Karpas-422 (cell line): ENCODE measurements around the gene BPIFA3. TPM values are rescaled to one million over a fixed set of nuclear protein-coding genes. Genes with fewer than 3 reads are reported as not detected.

Experiments used
- DNase-seq: peaks from one replicate; pipeline ENCODE4 v3.0.0-alpha.2; 2015
- H2AFZ ChIP-seq: fragments of 200-600 bp; sonication (generic); 2 replicates; pipeline ENCODE4 v1.6.1; 2014; ENCODE audit warnings: antibody characterized with exemption, low read length, mixed read lengths
- H3K27ac ChIP-seq: fragments of 200-600 bp; sonication (generic); 2 replicates; pipeline ENCODE4 v1.5.1; 2014; ENCODE audit warnings: mild to moderate bottlenecking, low read length, moderate library complexity
- H3K27me3 ChIP-seq: fragments of 200-600 bp; sonication (generic); 2 replicates; pipeline ENCODE4 v1.6.1; 2014; ENCODE audit warnings: low read length, mixed read lengths
- H3K36me3 ChIP-seq: fragments of 200-600 bp; sonication (generic); 2 replicates; pipeline ENCODE4 v1.6.1; 2014; ENCODE audit warnings: low read length, mixed read lengths; ENCODE audit not compliant: insufficient read depth
- H3K4me1 ChIP-seq: fragments of 200-600 bp; sonication (generic); 2 replicates; pipeline ENCODE4 v1.6.1; 2014; ENCODE audit warnings: mild to moderate bottlenecking, low read length, mixed read lengths
- H3K4me2 ChIP-seq: fragments of 200-600 bp; sonication (generic); 2 replicates; pipeline ENCODE4 v1.6.1; 2014; ENCODE audit warnings: low read length, low read depth, mild to moderate bottlenecking; ENCODE audit not compliant: poor library complexity, severe bottlenecking
- H3K4me3 ChIP-seq: fragments of 200-600 bp; sonication (generic); 2 replicates; pipeline ENCODE4 v1.5.1; 2014; ENCODE audit warnings: mild to moderate bottlenecking, antibody characterized with exemption, low read length, mixed read lengths
- H3K79me2 ChIP-seq: fragments of 200-600 bp; sonication (generic); 2 replicates; pipeline ENCODE4 v1.6.1; 2014; ENCODE audit warnings: mild to moderate bottlenecking, low read length, mixed read lengths
- H3K9ac ChIP-seq: fragments of 200-600 bp; sonication (generic); 2 replicates; pipeline ENCODE4 v1.6.0; 2014; ENCODE audit warnings: low read length
- H3K9me2 ChIP-seq: fragments of 200-600 bp; sonication (generic), shearing (Covaris generic); replicated peaks from 2 replicates; pipeline ENCODE4 v1.6.0; 2014; ENCODE audit warnings: mild to moderate bottlenecking, low read length, moderate library complexity; ENCODE audit not compliant: insufficient read depth
- H3K9me3 ChIP-seq: fragments of 300-700, 200-600 bp; sonication (generic); 2 replicates; pipeline ENCODE4 v1.6.1; 2014; ENCODE audit warnings: low read length, mixed read lengths
- H4K20me1 ChIP-seq: fragments of 200-600 bp; sonication (generic); 2 replicates; pipeline ENCODE4 v1.6.1; 2014; ENCODE audit warnings: mild to moderate bottlenecking, antibody characterized with exemption, low read length, low read depth; ENCODE audit not compliant: insufficient read depth
- total RNA-seq: library from RNA; depleted of rRNA; stranded (reverse); fragments of >200 nt; shearing (Covaris generic); gene quantifications from 2 replicates; pipeline ENCODE4 v1.2.3, GENCODE V29; 2014; ENCODE audit warnings: low replicate concordance; rRNA removed

BPIFA3 gene
- total RNA-seq, 1 experiment from 2014 or later: not detected

DNA sequence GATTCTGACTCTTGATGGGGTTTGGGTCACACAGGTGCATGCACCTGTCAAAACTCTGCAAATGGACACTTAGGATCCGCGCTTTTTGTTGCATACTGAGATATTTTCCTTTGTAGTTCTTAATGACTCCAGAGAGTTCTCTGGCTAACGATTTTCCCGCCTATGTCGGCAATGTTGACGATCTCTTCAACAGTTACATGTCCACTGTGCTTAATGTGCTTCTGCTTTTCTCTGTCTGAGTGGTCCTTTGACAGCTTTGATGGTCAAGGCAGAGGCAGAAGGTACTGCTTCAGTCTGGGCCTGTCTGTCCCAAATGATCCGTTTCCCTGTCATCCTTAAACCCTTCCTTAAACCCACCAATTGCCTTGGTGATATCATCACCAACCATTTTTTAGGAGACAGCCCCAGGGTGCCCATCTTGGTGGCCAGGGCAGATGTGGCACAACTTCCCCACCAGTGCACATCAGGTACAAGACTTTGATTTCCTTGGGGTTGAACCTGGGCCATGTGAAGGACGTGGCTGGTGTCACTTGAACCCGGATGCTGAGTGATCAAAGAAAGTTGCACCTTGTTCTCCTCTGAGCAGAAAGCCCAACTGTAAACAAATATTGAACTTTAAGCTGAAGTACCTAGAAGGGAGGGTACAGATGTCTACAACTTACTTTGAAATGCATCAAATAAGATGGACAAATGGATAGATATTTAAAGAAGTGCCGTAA is 55.2 kb downstream of the BPIFA3 start:
- no peaks in the 10 kb centered on the region for H3K9me2 ChIP-seq

DNA sequence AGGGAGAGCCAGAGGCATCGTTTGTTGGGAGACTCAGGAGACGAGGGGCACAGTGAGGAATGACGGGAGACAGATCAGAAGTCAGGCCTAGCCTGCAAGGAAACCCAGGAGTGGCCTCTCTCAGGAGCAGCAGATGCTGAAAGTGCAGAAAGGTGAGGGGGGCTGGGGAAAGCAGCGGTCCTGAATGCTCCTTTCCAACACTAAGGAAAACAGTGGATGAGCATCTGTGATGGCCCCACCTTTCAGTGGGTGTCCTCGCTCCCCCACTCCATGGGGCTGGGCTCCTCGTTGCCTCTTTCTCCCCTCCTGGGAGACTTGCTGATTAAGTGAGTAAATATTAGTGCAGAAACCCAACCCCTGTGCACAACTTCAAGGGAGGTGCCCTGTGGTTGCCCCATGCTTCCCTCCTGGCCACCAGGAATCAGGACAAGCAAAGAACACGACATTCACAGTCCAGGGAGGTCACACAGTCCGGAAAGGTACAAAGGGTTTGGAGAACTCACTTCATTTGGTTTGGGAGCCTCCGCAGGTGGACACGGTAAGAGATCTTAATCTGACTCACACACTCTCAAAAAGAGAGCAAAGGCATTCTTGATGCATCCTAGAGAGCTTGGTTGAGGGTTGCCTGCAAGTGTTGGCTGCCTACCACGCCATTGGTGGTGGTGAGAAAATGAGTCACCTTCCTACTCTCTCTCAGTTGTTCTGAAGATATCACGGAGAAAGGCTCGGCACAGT is 56.1 kb downstream of the BPIFA3 start:
- H2AFZ ChIP-seq: no peak overlapping the region
- no peaks in the 10 kb centered on the region for H3K36me3 ChIP-seq
- no peak overlapping the region for H3K9ac ChIP-seq
- no peak overlapping the region for H3K27ac ChIP-seq
- no peaks in the 10 kb centered on the region for H4K20me1 ChIP-seq
- no peak overlapping the region for H3K4me3 ChIP-seq
- H3K9me3 ChIP-seq: no peaks in the 10 kb centered on the region
- no peaks in the 10 kb centered on the region for H3K4me1 ChIP-seq
- H3K79me2 ChIP-seq: no peaks in the 10 kb centered on the region
- H3K4me2 ChIP-seq: no peak overlapping the region
- DNase-seq: no peak
- no peaks in the 10 kb centered on the region for H3K27me3 ChIP-seq
- H3K9me2 ChIP-seq: no peaks in the 10 kb centered on the region

More for the DNA sequence above, 55.2 kb downstream of the BPIFA3 start:
- no peaks in the 10 kb centered on the region for H4K20me1 ChIP-seq
- H3K4me1 ChIP-seq: no peaks in the 10 kb centered on the region
- H3K79me2 ChIP-seq: no peaks in the 10 kb centered on the region
- no peaks in the 10 kb centered on the region for H3K36me3 ChIP-seq
- no peak overlapping the region for H3K4me3 ChIP-seq
- no peak overlapping the region for H3K9ac ChIP-seq
- no peak overlapping the region for H2AFZ ChIP-seq
- no peaks in the 10 kb centered on the region for H3K9me3 ChIP-seq
- H3K27me3 ChIP-seq: no peaks in the 10 kb centered on the region
- H3K4me2 ChIP-seq: no peak overlapping the region
- no peak for DNase-seq
- no peak overlapping the region for H3K27ac ChIP-seq

DNA sequence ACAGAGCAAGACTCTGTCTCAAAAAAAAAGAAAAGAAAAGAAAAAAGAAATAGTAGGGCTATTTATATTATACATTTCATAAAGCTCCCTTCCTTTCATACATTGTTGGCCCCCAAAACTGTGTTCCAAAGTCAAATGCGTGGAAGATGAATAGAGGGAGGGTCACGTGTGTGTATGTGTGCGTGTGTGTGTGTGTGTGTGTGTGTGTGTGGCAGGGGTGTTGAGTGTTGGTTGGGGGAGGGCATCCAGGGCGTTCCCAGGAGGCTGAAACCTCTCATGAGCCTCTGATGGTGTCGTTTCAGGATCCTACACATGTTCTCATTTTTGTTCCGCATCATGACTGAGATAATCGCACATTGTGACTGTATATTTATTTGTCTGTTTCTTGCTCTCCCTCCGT is 58.1 kb downstream of the BPIFA3 start:
- no peaks in the 10 kb centered on the region for H3K4me1 ChIP-seq
- no peaks in the 10 kb centered on the region for H3K9me2 ChIP-seq
- no peaks in the 10 kb centered on the region for H3K79me2 ChIP-seq
- no peak overlapping the region for H3K27ac ChIP-seq
- H3K9ac ChIP-seq: no peak overlapping the region
- no peak overlapping the region for H3K4me3 ChIP-seq
- H4K20me1 ChIP-seq: no peaks in the 10 kb centered on the region
- no peaks in the 10 kb centered on the region for H3K27me3 ChIP-seq
- H2AFZ ChIP-seq: no peak overlapping the region
- H3K4me2 ChIP-seq: no peak overlapping the region
- no peaks in the 10 kb centered on the region for H3K36me3 ChIP-seq
- DNase-seq: no peak
- no peaks in the 10 kb centered on the region for H3K9me3 ChIP-seq

DNA sequence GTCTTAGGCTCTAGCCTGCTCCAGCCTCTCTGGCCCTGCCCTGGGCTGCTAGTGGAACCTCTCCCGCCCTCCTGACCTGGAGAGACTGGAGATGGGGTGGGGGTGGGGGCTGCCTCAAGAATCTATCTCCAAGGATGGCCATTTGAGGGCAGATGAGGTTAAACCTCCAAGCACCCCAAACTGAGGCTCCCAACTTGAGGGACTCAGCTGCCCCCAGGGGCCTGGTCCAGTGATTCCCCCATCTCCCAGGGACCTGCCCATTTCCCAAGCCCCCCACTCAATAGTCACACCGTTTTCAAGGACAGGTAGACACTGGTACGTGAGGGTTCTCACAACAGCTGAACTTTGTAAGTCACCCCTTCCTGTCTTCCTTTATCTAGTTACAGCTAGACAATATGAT is 58.7 kb downstream of the BPIFA3 start:
- Histone ChIP-seq H3K9ac (no peak overlapping the region), H3K36me3 (no peaks in the 10 kb centered on the region), H3K9me2 (no peaks in the 10 kb centered on the region), H3K4me3 (no peak overlapping the region), H3K9me3 (no peaks in the 10 kb centered on the region), H3K4me1 (no peaks in the 10 kb centered on the region), H3K27ac (no peak overlapping the region), H3K27me3 (no peaks in the 10 kb centered on the region), H4K20me1 (no peaks in the 10 kb centered on the region), H2AFZ (no peak overlapping the region), H3K4me2 (no peak overlapping the region), H3K79me2 (no peaks in the 10 kb centered on the region)
- no peak for DNase-seq

DNA sequence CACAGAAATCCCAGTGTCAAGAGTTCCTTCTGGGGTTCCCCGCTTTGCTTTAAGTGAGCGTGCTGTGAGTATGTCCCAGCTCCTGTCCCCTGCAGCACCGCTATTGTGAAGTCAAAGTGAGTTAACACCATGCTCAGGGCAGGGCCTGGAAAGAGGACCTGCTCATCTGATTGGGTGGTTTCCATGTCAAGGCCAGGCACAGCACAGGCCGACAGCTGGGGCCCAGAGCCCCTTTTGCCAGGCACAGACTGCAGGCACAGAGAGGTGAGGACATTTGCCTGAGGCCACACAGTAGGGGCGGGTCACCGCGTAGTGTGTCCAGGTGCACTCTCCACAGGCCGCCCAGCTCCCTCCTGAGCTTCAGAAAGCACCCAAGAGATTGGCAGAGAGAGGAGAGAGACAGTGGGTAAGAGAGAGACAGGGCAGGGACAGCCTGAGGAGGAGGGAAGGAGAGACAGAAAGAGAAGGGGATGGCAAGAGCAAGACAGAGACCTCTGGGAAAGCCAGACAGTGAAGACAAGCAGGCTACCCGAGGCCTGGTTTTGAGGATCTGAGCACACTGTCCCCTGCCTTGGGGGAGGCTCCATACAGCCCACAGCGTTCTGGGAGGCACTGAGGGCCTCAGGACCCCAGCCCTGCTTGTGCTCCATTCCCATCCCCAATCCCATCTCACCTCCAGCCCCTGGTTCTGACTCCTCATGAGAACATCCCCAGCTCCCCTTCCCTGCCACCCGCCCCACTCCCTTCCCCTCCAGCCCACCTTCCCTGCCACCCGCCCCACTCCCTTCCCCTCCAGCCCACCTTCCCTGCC is 59.4 kb downstream of the BPIFA3 start:
- no peak overlapping the region for H2AFZ ChIP-seq
- DNase-seq: no peak
- no peaks in the 10 kb centered on the region for H3K27me3 ChIP-seq
- no peaks in the 10 kb centered on the region for H4K20me1 ChIP-seq
- H3K9me3 ChIP-seq: no peaks in the 10 kb centered on the region
- H3K36me3 ChIP-seq: no peaks in the 10 kb centered on the region
- H3K79me2 ChIP-seq: no peaks in the 10 kb centered on the region
- H3K4me1 ChIP-seq: no peaks in the 10 kb centered on the region
- H3K4me3 ChIP-seq: no peak overlapping the region
- H3K4me2 ChIP-seq: no peak overlapping the region
- no peak overlapping the region for H3K9ac ChIP-seq
- H3K9me2 ChIP-seq: no peaks in the 10 kb centered on the region
- H3K27ac ChIP-seq: no peak overlapping the region

Other genes starting within 250 kb of the BPIFA3 start
- not detected in 2 replicates for gene SUN5, start 212.9 kb upstream of the BPIFA3 start, total RNA-seq
- gene BPIFB2, start 209.6 kb upstream of the BPIFA3 start, total RNA-seq: not detected in 2 replicates
- gene BPIFB6, start 185.7 kb upstream of the BPIFA3 start, total RNA-seq: not detected in 2 replicates
- gene BPIFB3, start 163.4 kb upstream of the BPIFA3 start, total RNA-seq: not detected in 2 replicates
- gene BPIFB4, start 137.7 kb upstream of the BPIFA3 start, total RNA-seq: not detected in 2 replicates
- not detected in 2 replicates for gene BPIFA2, start 49.2 kb upstream of the BPIFA3 start, total RNA-seq
- gene BPIFA1, start 18.6 kb downstream of the BPIFA3 start, total RNA-seq: not detected in 2 replicates
- not detected in 2 replicates for gene BPIFB1, start 65.9 kb downstream of the BPIFA3 start, total RNA-seq
- gene CDK5RAP1, start 184.2 kb downstream of the BPIFA3 start, total RNA-seq: 30.7 and 32.5 TPM in 2 replicates
- gene SNTA1, start 226.4 kb downstream of the BPIFA3 start, total RNA-seq: 51.4 and 85.6 TPM in 2 replicates